ENCODE results near the gene PDGFRB. TPM values are rescaled to one million over a fixed set of nuclear protein-coding genes. Genes with fewer than 3 reads are reported as not detected.

PDGFRB gene
- total and polyA plus RNA-seq, 2 of the 4 experiments (the other 2 are of a cell fraction), result 108 to 124 TPM

GRCh38 chr5:150143350-150144245, 12.0 kb downstream of the PDGFRB start (continued):
- TF ChIP-seq, protein P1, sequence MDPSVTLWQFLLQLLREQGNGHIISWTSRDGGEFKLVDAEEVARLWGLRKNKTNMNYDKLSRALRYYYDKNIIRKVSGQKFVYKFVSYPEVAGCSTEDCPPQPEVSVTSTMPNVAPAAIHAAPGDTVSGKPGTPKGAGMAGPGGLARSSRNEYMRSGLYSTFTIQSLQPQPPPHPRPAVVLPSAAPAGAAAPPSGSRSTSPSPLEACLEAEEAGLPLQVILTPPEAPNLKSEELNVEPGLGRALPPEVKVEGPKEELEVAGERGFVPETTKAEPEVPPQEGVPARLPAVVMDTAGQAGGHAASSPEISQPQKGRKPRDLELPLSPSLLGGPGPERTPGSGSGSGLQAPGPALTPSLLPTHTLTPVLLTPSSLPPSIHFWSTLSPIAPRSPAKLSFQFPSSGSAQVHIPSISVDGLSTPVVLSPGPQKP (IDR thresholded peaks at IDR 0.05; ENCODE audit: borderline replicate concordance, low read depth, low read length), result no peak
- TF ChIP-seq RAD21 (IDR thresholded peaks at IDR 0.05; ENCODE audit: low read length) (peak; percentile 25; the same call in 1 of the 2 replicates), MAFK (IDR thresholded peaks at IDR 0.05; ENCODE audit: low read depth, low read length) (0 out of 2 replicates have a peak, but pooled peaks have one; percentile 11)
